Suprapubic skin (tissue), 3 donors: ENCODE data around the gene BOK.
"Not testable (repeated sequence)": the region's sequence is repeated elsewhere in the genome, so short reads cannot be mapped to it uniquely, and the experiment has no call there.

ENCODE experiments used
- CTCF ChIP-seq, 2 donors: fragments of 200-600 bp in 1 of 2; fragments of 450-650 bp in 1 of 2; sonication (generic) in 1 of 2; IDR thresholded peaks; one replicate each; pipeline ENCODE4 v1.5.1; 2016 to 2019; ENCODE audit warnings: antibody characterized with exemption in 2 of 2, mild to moderate bottlenecking in 1 of 2, moderate library complexity in 1 of 2
- POLR2A ChIP-seq, 2 donors: fragments of 450-650 bp; IDR thresholded peaks; one replicate each; pipeline ENCODE4 v1.6.1; 2017; ENCODE audit warnings: antibody characterized with exemption in 2 of 2, mild to moderate bottlenecking in 2 of 2, moderate library complexity in 2 of 2

- TF ChIP-seq CTCF, POLR2A (IDR thresholded peaks at IDR 0.05): not testable (repeated sequence)
Measured at GRCh38 chr2:241567266-241567665, 8.7 kb downstream of the BOK start.
